SKM-1 treated with dmso at 0.1 percent for 144 hours (cell line): ENCODE results near the gene SMIM3.
"Not testable (repeated sequence)": the region's sequence is repeated elsewhere in the genome, so short reads cannot be mapped to it uniquely, and the experiment has no call there.

Experiments used
- DNase-seq: peaks from one replicate; lab custom pipeline; 2025; ENCODE audit not compliant: unreplicated experiment; lab: John Stamatoyannopoulos, UW

SMIM3 gene

GRCh38 chr5:150793423-150793888 is 14.9 kb downstream of the SMIM3 start:
- DNase-seq: not testable (repeated sequence)

GRCh38 chr5:150794927-150795326 is 16.4 kb downstream of the SMIM3 start:
- no peak for DNase-seq

GRCh38 chr5:150797384-150797783 is 18.8 kb downstream of the SMIM3 start:
- no peak for DNase-seq

- peak; percentile 72 for DNase-seq
Observed at GRCh38 chr5:150801117-150801927, 22.8 kb downstream of the SMIM3 start.

- DNase-seq: no peak
Observed at GRCh38 chr5:150804388-150804787, 25.8 kb downstream of the SMIM3 start.

- DNase-seq: no peak
Observed at GRCh38 chr5:150809363-150809762, 30.8 kb downstream of the SMIM3 start.

GRCh38 chr5:150815010-150815409 is 36.5 kb downstream of the SMIM3 start:
- no peak for DNase-seq

GRCh38 chr5:150816946-150817345 is 38.4 kb downstream of the SMIM3 start:
- DNase-seq: no peak

- no peak for DNase-seq
Observed at GRCh38 chr5:150829744-150830143, 51.2 kb downstream of the SMIM3 start.

GRCh38 chr5:150831821-150832220 is 53.3 kb downstream of the SMIM3 start:
- DNase-seq: not testable (repeated sequence)

- DNase-seq: no peak
Observed at GRCh38 chr5:150836064-150836463, 57.5 kb downstream of the SMIM3 start.

- no peak for DNase-seq
Observed at GRCh38 chr5:150836703-150837102, 58.1 kb downstream of the SMIM3 start.

- DNase-seq: not testable (repeated sequence)
Observed at GRCh38 chr5:150845185-150845859, 66.8 kb downstream of the SMIM3 start.

- DNase-seq: not testable (repeated sequence)
Observed at GRCh38 chr5:150846308-150846653, 67.7 kb downstream of the SMIM3 start, which contains the start of gene IRGM. IRGM (plus strand) TSS chr5:150846521; CDS start chr5:150848124, 1,603 bp downstream.
